ENCODE measurements around the gene FNDC11. TPM values are rescaled to one million over a fixed set of nuclear protein-coding genes. Genes with fewer than 3 reads are reported as not detected.

Gene FNDC11
- total RNA-seq, 1 donor from 2014 or later, result 2.4 TPM

GRCh38 chr20:63540417-63541186 lies 13.4 kb upstream of the FNDC11 start:
- no peak for DNase-seq

- DNase-seq, result no peak
Measured at GRCh38 chr20:63541371-63541770, 12.6 kb upstream of the FNDC11 start.

GRCh38 chr20:63542031-63542559 lies 11.9 kb upstream of the FNDC11 start:
- DNase-seq, result no peak

- no peak for DNase-seq
Measured at GRCh38 chr20:63542696-63543095, 11.3 kb upstream of the FNDC11 start.

- DNase-seq, result no peak
Measured at GRCh38 chr20:63543131-63543530, 10.8 kb upstream of the FNDC11 start.

- no peak for DNase-seq
Measured at GRCh38 chr20:63543733-63544132, 10.2 kb upstream of the FNDC11 start.

- no peak for DNase-seq
Measured at GRCh38 chr20:63544241-63544957, 9.6 kb upstream of the FNDC11 start.

GRCh38 chr20:63544958-63545516 lies 8.9 kb upstream of the FNDC11 start:
- no peak for DNase-seq

GRCh38 chr20:63545814-63546213 lies 8.1 kb upstream of the FNDC11 start:
- no peak for DNase-seq

- no peak for DNase-seq
Measured at GRCh38 chr20:63546256-63546955, 7.6 kb upstream of the FNDC11 start.

GRCh38 chr20:63546956-63547724 lies 6.8 kb upstream of the FNDC11 start:
- DNase-seq, result no peak

GRCh38 chr20:63547725-63548480 lies 6.1 kb upstream of the FNDC11 start, which contains the start of gene SRMS:
TSS of gene SRMS (minus strand) at chr20:63547749. CDS start at chr20:63547463, 286 bp downstream.
- DNase-seq, result no peak

- no peak for DNase-seq
Measured at GRCh38 chr20:63548542-63548941, 5.4 kb upstream of the FNDC11 start.

GRCh38 chr20:63549019-63549418 lies 4.9 kb upstream of the FNDC11 start:
- no peak for DNase-seq

- DNase-seq, result no peak
Measured at GRCh38 chr20:63549679-63550282, 4.2 kb upstream of the FNDC11 start.

- no peak for DNase-seq
Measured at GRCh38 chr20:63551068-63551467, 2.9 kb upstream of the FNDC11 start.

- DNase-seq, result no peak
Measured at GRCh38 chr20:63552481-63553249, 1.3 kb upstream of the FNDC11 start.

- peak; percentile 95 for DNase-seq
Measured at GRCh38 chr20:63553251-63553932, 567 bp upstream of the FNDC11 start.

All from dermis blood vessel endothelial cell (primary cell).